GM23248 (cell line): ENCODE data around the gene WIPF2. TPM values are rescaled to one million over a fixed set of nuclear protein-coding genes. Genes with fewer than 3 reads are reported as not detected.

Experiments used
- DNase-seq: peaks from one replicate; pipeline ENCODE4 v3.0.0-alpha.2; 2015
- H2AFZ ChIP-seq: fragments of 200-600 bp; sonication (generic); 2 replicates; pipeline ENCODE4 v1.6.1; 2016; ENCODE audit warnings: antibody characterized with exemption
- H3F3A ChIP-seq: fragments of 200-600 bp; sonication (generic); 2 replicates; pipeline ENCODE4 v1.6.1; 2016; ENCODE audit warnings: mild to moderate bottlenecking, antibody characterized with exemption, mixed run types; ENCODE audit not compliant: insufficient read depth
- H3K27ac ChIP-seq: fragments of 200-600 bp; sonication (generic); 2 replicates; pipeline ENCODE4 v1.5.1; 2016; ENCODE audit warnings: mild to moderate bottlenecking
- H3K27me3 ChIP-seq: fragments of 200-600 bp; sonication (generic); replicated peaks from 2 replicates; pipeline ENCODE4 v1.6.1; 2016; ENCODE audit warnings: mild to moderate bottlenecking; ENCODE audit not compliant: insufficient read depth
- H3K36me3 ChIP-seq: fragments of 200-600 bp; sonication (generic); 2 replicates; pipeline ENCODE4 v1.6.1; 2016; ENCODE audit warnings: low read depth, mild to moderate bottlenecking
- H3K4me1 ChIP-seq: fragments of 200-600 bp; sonication (generic); 2 replicates; pipeline ENCODE4 v1.6.1; 2016; ENCODE audit warnings: mild to moderate bottlenecking; ENCODE audit not compliant: insufficient read depth
- H3K4me2 ChIP-seq: fragments of 200-600 bp; sonication (generic); one replicate; pipeline ENCODE4 v1.6.1; 2016; ENCODE audit warnings: mild to moderate bottlenecking; ENCODE audit not compliant: unreplicated experiment
- H3K4me3 ChIP-seq: fragments of 200-600 bp; sonication (generic); 2 replicates; pipeline ENCODE4 v1.5.1; 2016; ENCODE audit warnings: mild to moderate bottlenecking
- H3K79me2 ChIP-seq: fragments of 200-600 bp; sonication (generic); 2 replicates; pipeline ENCODE4 v1.6.1; 2016; ENCODE audit warnings: mild to moderate bottlenecking; ENCODE audit not compliant: insufficient read depth
- H3K9ac ChIP-seq: fragments of 200-600 bp; sonication (generic); 2 replicates; pipeline ENCODE4 v1.6.1; 2016; ENCODE audit warnings: mild to moderate bottlenecking
- H3K9me2 ChIP-seq: fragments of 200-600 bp; sonication (generic); 2 replicates; pipeline ENCODE4 v1.6.1; 2016; ENCODE audit warnings: mixed run types, mild to moderate bottlenecking, moderate library complexity; ENCODE audit not compliant: insufficient read depth
- H3K9me3 ChIP-seq: fragments of 200-600 bp; sonication (generic); one replicate; pipeline ENCODE4 v1.6.1; 2017; ENCODE audit warnings: low read depth
- H4K20me1 ChIP-seq: fragments of 200-600 bp; sonication (generic); 2 replicates; pipeline ENCODE4 v1.6.0; 2016; ENCODE audit not compliant: insufficient read depth
- EZH2 ChIP-seq: fragments of 200-600 bp; sonication (generic); IDR thresholded peaks from 2 replicates; pipeline ENCODE4 v1.6.1; 2018; ENCODE audit warnings: antibody characterized with exemption, mild to moderate bottlenecking; ENCODE audit not compliant: insufficient read depth, poor library complexity, severe bottlenecking
- EZH2phosphoT487 ChIP-seq: fragments of 200-600 bp; sonication (generic); IDR thresholded peaks from 2 replicates; pipeline ENCODE4 v1.6.1; 2018; ENCODE audit warnings: antibody characterized with exemption, moderate library complexity, mild to moderate bottlenecking, low read depth; ENCODE audit not compliant: insufficient read depth
- WGBS, 2 experiments: methylation state at CpG; one replicate each; pipeline ENCODE4 v1.1.6; 2015 to 2017; ENCODE audit warnings: low lambda C conversion rate in 2 of 2, low coverage in 1 of 2; ENCODE audit errors: missing lambda C conversion rate in 2 of 2; 5-methylcytosine and 5-hydroxymethylcytosine counted together
- in situ Hi-C: fragments of 300-500 bp; cut with MboI; formaldehyde crosslinking; loops from 2 replicates; pipeline ENCODE4 v1.15.0; 2020
- polyA plus RNA-seq: library from polyadenylated mRNA; unstranded; fragments of >200 nt; fragmentation: Nextera tagmentation; extraction: Ambion mirVana; gene quantifications from 2 replicates; pipeline ENCODE4 v1.2.1, GENCODE V29; 2016
- total RNA-seq: library from RNA; depleted of rRNA; stranded (reverse); fragments of >200 nt; shearing (Covaris generic); gene quantifications from 2 replicates; pipeline ENCODE4 v1.2.3, GENCODE V29; 2014

Gene WIPF2
- total and polyA plus RNA-seq, 2 experiments from 2014 or later, result 5.9 to 20.5 TPM

- in situ Hi-C loops, result loop anchor here (10.0 kb wide), 1 partner anchor 48 kb away; no protein-coding TSS in a partner anchor
- WGBS, 2 experiments, result 44 to 55% methylated on average over 2 of the region's 2 CpGs
- peak; percentile 40 for DNase-seq
- Histone ChIP-seq H4K20me1 (no peaks in the 10 kb centered on the region), H3K9ac (peak overlapping the region; percentile 72), H3K27me3 (no peaks in the 10 kb centered on the region), H2AFZ (no peak overlapping the region), H3K4me2 (peak overlapping the region; percentile 66), H3K36me3 (no peaks in the 10 kb centered on the region), H3K4me1 (peaks cover 70% of the 10 kb centered on the region), H3K9me3 (no peaks in the 10 kb centered on the region), H3K4me3 (peak overlapping the region; percentile 28; the same call in 1 of the 2 replicates), H3K79me2 (no peaks in the 10 kb centered on the region), H3F3A (peaks cover 60% of the 10 kb centered on the region), H3K9me2 (no peaks in the 10 kb centered on the region), H3K27ac (peak overlapping the region; percentile 90)
- TF ChIP-seq EZH2phosphoT487 (no peak), EZH2 (no peak)
These were observed 87.3 kb downstream of the WIPF2 start for GRCh38 chr17:40306395-40306794.

- peak overlapping the region; percentile 72 for H3K9ac ChIP-seq
- no peaks in the 10 kb centered on the region for H3K9me3 ChIP-seq
- no peaks in the 10 kb centered on the region for H3K36me3 ChIP-seq
- no peaks in the 10 kb centered on the region for H3K9me2 ChIP-seq
- no peaks in the 10 kb centered on the region for H3K27me3 ChIP-seq
- peak overlapping the region; percentile 66 for H3K4me2 ChIP-seq
- H4K20me1 ChIP-seq, result no peaks in the 10 kb centered on the region
- peak; percentile 89 for DNase-seq
- TF ChIP-seq EZH2phosphoT487 (no peak), EZH2 (no peak)
- H3K27ac ChIP-seq, result peak overlapping the region; percentile 90
- 2 to 11% methylated on average over 10 of the region's 10 CpGs for WGBS, 2 experiments
- H3K4me3 ChIP-seq, result peak overlapping the region; percentile 28
- H3K4me1 ChIP-seq, result peaks cover 78% of the 10 kb centered on the region
- H3K79me2 ChIP-seq, result no peaks in the 10 kb centered on the region
- H2AFZ ChIP-seq, result 0 out of 2 replicates have a peak overlapping the region, but pooled peaks have one; percentile 25
- H3F3A ChIP-seq, result peaks cover 55% of the 10 kb centered on the region
- in situ Hi-C loops, result loop anchor here (10.0 kb wide), 1 partner anchor 48 kb away; no protein-coding TSS in a partner anchor
These were observed 88.1 kb downstream of the WIPF2 start for GRCh38 chr17:40307001-40307730.

GRCh38 chr17:40307740-40308239 lies 88.7 kb downstream of the WIPF2 start:
- DNase-seq, result peak; percentile 50
- H3K27ac ChIP-seq, result peak overlapping the region; percentile 90
- no peaks in the 10 kb centered on the region for H3K9me2 ChIP-seq
- H3K4me1 ChIP-seq, result peaks cover 82% of the 10 kb centered on the region
- H3K36me3 ChIP-seq, result no peaks in the 10 kb centered on the region
- H3K4me2 ChIP-seq, result peak overlapping the region; percentile 66
- no peak for TF ChIP-seq EZH2phosphoT487
- TF ChIP-seq EZH2, result no peak
- H3F3A ChIP-seq, result peaks cover 49% of the 10 kb centered on the region
- in situ Hi-C loops, result loop anchor here (10.0 kb wide), 1 partner anchor 47 kb away; no protein-coding TSS in a partner anchor
- H2AFZ ChIP-seq, result no peak overlapping the region
- WGBS, 2 experiments, result 10 to 11% methylated on average over 3 of the region's 3 CpGs
- H3K9ac ChIP-seq, result peak overlapping the region; percentile 72
- no peaks in the 10 kb centered on the region for H3K9me3 ChIP-seq
- no peaks in the 10 kb centered on the region for H3K79me2 ChIP-seq
- no peaks in the 10 kb centered on the region for H3K27me3 ChIP-seq
- no peaks in the 10 kb centered on the region for H4K20me1 ChIP-seq
- no peak overlapping the region for H3K4me3 ChIP-seq

- in situ Hi-C loops, result loop anchor here (10.0 kb wide), 1 partner anchor 46 kb away; no protein-coding TSS in a partner anchor
- Histone ChIP-seq H3K9ac (peak within 1 kb of the TSS; percentile 72), H3K36me3 (no peaks in the 10 kb centered on the region), H4K20me1 (no peaks in the 10 kb centered on the region), H3K4me3 (peak within 1 kb of the TSS; percentile 48; the same call in 1 of the 2 replicates), H3F3A (peaks cover 36% of the 10 kb centered on the region), H3K9me2 (no peaks in the 10 kb centered on the region), H3K4me2 (peak within 1 kb of the TSS; percentile 66), H3K4me1 (peaks cover 74% of the 10 kb centered on the region), H3K27me3 (no peaks in the 10 kb centered on the region), H3K9me3 (no peaks in the 10 kb centered on the region), H2AFZ (peak within 1 kb of the TSS; percentile 41; the same call in 1 of the 2 replicates), H3K27ac (peak within 1 kb of the TSS; percentile 90), H3K79me2 (no peaks in the 10 kb centered on the region)
- peak; percentile 64 for DNase-seq
- 21 to 26% methylated on average over 18 to 20 of the region's 20 CpGs for WGBS, 2 experiments
- TF ChIP-seq EZH2phosphoT487 (no peak), EZH2 (no peak)
These were observed 90.2 kb downstream of the WIPF2 start, which contains the start of gene RARA for GRCh38 chr17:40309031-40309948. RARA (plus strand) TSS chr17:40309180; CDS start chr17:40331219, 22,039 bp downstream.
